ENCODE data around the gene DNAJC1.

- TF ChIP-seq CTCF (IDR thresholded peaks at IDR 0.05; ENCODE audit: extremely low read depth in 1 of 2, insufficient read depth in 1 of 2, low read depth in 1 of 2, low read length in 2 of 2), result no peak
- TF ChIP-seq EZH2 (IDR thresholded peaks at IDR 0.05; ENCODE audit: borderline replicate concordance, low read depth, low read length, severe bottlenecking), result no peak
- TF ChIP-seq MYC (IDR thresholded peaks at IDR 0.05; ENCODE audit: low read depth, low read length), result no peak
- TF ChIP-seq POLR2A (IDR thresholded peaks at IDR 0.05; ENCODE audit: low read depth, low read length), result no peak
- TF ChIP-seq POLR2AphosphoS5 (IDR thresholded peaks at IDR 0.05; ENCODE audit: insufficient read depth, low read depth, low read length), result no peak
These were observed 846 bp downstream of the DNAJC1 start for GRCh38 chr10:22002591-22003176.

Data from endothelial cell of umbilical vein (primary cell).